GM12875 (cell line): ENCODE measurements around the gene KRT84.

ENCODE experiments used
- H3K4me3 ChIP-seq: one replicate; pipeline ENCODE4 v1.5.1; 2011; ENCODE audit warnings: low read depth, low read length, control low read depth
- TF ChIP-seq, protein P1 (sequence below): IDR thresholded peaks from 2 replicates; pipeline ENCODE4 v1.5.1; 2011; ENCODE audit warnings: low read depth, mild to moderate bottlenecking, control low read depth, inconsistent platforms, low read length, moderate library complexity, borderline replicate concordance; ENCODE audit not compliant: insufficient read depth

The KRT84 gene

DNA sequence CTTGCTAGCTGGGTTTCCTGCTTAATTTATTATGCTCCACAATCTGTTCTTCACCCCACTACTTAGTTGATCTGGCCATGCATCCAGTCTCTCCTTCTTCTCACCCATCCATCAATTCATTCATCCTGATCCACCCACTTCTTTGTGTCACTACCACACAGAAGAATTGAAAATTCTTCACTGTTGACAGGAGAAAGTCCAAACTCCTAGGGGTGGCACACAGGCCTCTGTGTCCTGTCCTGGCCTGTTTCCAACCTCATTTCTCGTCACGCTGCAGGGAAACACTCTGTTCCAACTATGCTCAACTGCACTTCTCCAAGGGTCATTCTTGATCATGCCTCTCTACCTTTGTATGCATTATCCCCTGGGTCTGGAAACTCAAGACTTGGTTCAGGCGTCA is 53.6 kb downstream of the KRT84 start:
- TF ChIP-seq, protein P1, sequence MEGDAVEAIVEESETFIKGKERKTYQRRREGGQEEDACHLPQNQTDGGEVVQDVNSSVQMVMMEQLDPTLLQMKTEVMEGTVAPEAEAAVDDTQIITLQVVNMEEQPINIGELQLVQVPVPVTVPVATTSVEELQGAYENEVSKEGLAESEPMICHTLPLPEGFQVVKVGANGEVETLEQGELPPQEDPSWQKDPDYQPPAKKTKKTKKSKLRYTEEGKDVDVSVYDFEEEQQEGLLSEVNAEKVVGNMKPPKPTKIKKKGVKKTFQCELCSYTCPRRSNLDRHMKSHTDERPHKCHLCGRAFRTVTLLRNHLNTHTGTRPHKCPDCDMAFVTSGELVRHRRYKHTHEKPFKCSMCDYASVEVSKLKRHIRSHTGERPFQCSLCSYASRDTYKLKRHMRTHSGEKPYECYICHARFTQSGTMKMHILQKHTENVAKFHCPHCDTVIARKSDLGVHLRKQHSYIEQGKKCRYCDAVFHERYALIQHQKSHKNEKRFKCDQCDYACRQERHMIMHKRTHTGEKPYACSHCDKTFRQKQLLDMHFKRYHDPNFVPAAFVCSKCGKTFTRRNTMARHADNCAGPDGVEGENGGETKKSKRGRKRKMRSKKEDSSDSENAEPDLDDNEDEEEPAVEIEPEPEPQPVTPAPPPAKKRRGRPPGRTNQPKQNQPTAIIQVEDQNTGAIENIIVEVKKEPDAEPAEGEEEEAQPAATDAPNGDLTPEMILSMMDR = no peak
- no peak overlapping the region for H3K4me3 ChIP-seq

GRCh38 chr12:52331039-52331438 is 54.4 kb downstream of the KRT84 start:
- TF ChIP-seq, protein P1 = no peak
- no peak overlapping the region for H3K4me3 ChIP-seq

DNA sequence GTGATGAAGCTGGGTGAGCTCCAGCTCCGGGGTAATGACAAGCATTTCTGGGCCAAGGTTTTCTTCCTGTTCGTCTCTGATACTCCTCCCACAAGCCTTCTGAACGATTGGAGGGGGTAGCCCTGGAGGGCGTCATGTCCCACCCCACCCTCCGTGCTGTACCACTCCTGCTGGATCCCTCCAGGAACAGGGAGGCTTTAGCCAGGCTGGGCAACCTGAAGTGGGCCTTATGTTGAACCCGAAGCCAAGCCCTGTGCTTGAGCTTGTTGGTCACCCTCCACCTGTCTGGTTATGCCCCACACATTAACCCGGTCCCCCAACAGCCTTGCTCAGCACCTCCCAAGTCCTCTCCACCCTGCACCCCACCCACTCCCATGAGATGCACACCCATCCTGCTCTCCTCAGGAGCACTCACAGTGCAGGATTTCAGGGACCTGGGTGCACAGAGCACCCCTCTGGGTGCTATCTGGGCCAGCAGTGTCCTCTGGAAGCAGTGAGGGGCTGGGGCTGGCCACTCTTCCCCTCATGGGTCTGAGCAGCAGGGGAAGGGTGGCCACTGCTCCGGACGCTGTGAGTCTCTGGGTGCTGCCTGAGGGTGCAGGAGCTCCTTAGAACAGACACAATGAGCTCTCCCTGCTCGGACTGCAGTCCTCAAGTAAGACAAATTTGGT is 57.5 kb downstream of the KRT84 start:
- H3K4me3 ChIP-seq = no peak overlapping the region
- TF ChIP-seq, protein P1 = no peak
